HepG2 (cell line): ENCODE results near the gene ALB. TPM values are rescaled to one million over a fixed set of nuclear protein-coding genes. Genes with fewer than 3 reads are reported as not detected.

Experiments
- ATAC-seq: fragments of 200-7000 bp; cut with Tn5 transposase; 3 replicates; pipeline ENCODE4 v1.9.1; 2020; ENCODE audit warnings: mild to moderate bottlenecking, moderate library complexity
- BruUV-seq: library from RNA; stranded (reverse); fragments of 400-500 nt; replicated peaks from 2 replicates; lab custom pipeline; 2021; lab: Mats Ljungman, UMichigan
- CTCF ChIA-PET: fragments of 300-600 bp; formaldehyde crosslinking; extraction: SDS; loops from one replicate; lab custom pipeline; 2021; ENCODE audit warnings: low total read pairs, inconsistent platforms, low intra/inter-chr PET ratio; lab: Yijun Ruan, JAX
- POLR2A ChIA-PET: fragments of 350-600 bp; sonication (Branson Sonifier 250); formaldehyde crosslinking; loops from one replicate; lab custom pipeline; 2020; ENCODE audit warnings: antibody characterized with exemption, inconsistent platforms; lab: Yijun Ruan, JAX
- DNase-seq: peaks from one replicate; pipeline ENCODE4 v3.0.0-alpha.2; 2015; ENCODE audit warnings: low spot score
- FAIRE-seq: peaks from 3 replicates; lab custom pipeline; 2011; peaks lifted over from hg19 to GRCh38; lab: Jason Lieb, UNC
- H2AFZ ChIP-seq: one replicate; pipeline ENCODE4 v1.6.1; 2011; ENCODE audit warnings: low read length, inconsistent platforms
- H3K27ac ChIP-seq: fragments of 300-600 bp; 3 replicates; pipeline ENCODE4 v1.8.0; 2011; ENCODE audit warnings: mixed run types, mild to moderate bottlenecking, mixed read lengths, low read length, inconsistent platforms; ENCODE audit not compliant: insufficient read depth; ENCODE audit errors: extremely low read length
- H3K27me3 ChIP-seq, 2 experiments: fragments of 200-600 bp in 1 of 2; 2 replicates in 1 of 2; 3 replicates in 1 of 2; pipeline versions ENCODE4 v1.6.0 to v1.8.0; 2011; ENCODE audit warnings: low read length in 2 of 2, mild to moderate bottlenecking in 2 of 2, moderate library complexity in 2 of 2, inconsistent platforms in 1 of 2; ENCODE audit not compliant: insufficient read depth in 2 of 2, control insufficient read depth in 1 of 2
- H3K36me3 ChIP-seq, 2 experiments: fragments of 200-600 bp in 1 of 2; replicated peaks in 1 of 2; 2 replicates in 1 of 2; 3 replicates in 1 of 2; pipeline versions ENCODE4 v1.5.1 to v1.8.0; 2011; ENCODE audit warnings: low read length in 2 of 2, inconsistent platforms in 1 of 2; ENCODE audit not compliant: insufficient read depth in 2 of 2, control insufficient read depth in 1 of 2
- H3K4me1 ChIP-seq: 2 replicates; pipeline ENCODE4 v1.5.1; 2012; ENCODE audit warnings: low read length, inconsistent platforms; ENCODE audit not compliant: insufficient read depth
- H3K4me2 ChIP-seq: 2 replicates; pipeline ENCODE4 v1.6.0; 2011; ENCODE audit warnings: low read depth, low read length, inconsistent platforms
- H3K4me3 ChIP-seq, 3 experiments: fragments of 200-600 bp in 1 of 3; sonication (generic), shearing (Covaris generic) in 1 of 3; replicated peaks in 1 of 3; 2 replicates each; pipeline ENCODE4 v1.5.1; 2011 to 2016; ENCODE audit warnings: low read length in 3 of 3, inconsistent platforms in 2 of 3, low read depth in 2 of 3, mild to moderate bottlenecking in 2 of 3, control low read depth in 1 of 3, mixed read lengths in 1 of 3; ENCODE audit not compliant: insufficient read depth in 1 of 3
- H3K79me2 ChIP-seq: one replicate; pipeline ENCODE4 v1.6.1; 2011; ENCODE audit warnings: low read length, inconsistent platforms; ENCODE audit not compliant: insufficient read depth
- H3K9ac ChIP-seq: 2 replicates; pipeline ENCODE4 v1.6.0; 2011; ENCODE audit warnings: mild to moderate bottlenecking, low read depth, low read length, inconsistent platforms; ENCODE audit not compliant: insufficient read depth
- H3K9me3 ChIP-seq: 2 replicates; pipeline ENCODE4 v1.5.1; 2012; ENCODE audit warnings: mild to moderate bottlenecking, low read length
- H4K20me1 ChIP-seq: 2 replicates; pipeline ENCODE4 v1.6.0; 2011; ENCODE audit warnings: inconsistent platforms, mild to moderate bottlenecking, low read length, moderate library complexity; ENCODE audit not compliant: insufficient read depth
- DBP ChIP-seq: sonication (generic); formaldehyde crosslinking; IDR thresholded peaks from 2 replicates; pipeline ENCODE4 v1.4.0; 2020; ENCODE audit warnings: missing genetic modification reagents; ENCODE audit errors: not compliant biosample characterization
- E2F1 ChIP-seq: sonication (generic); formaldehyde crosslinking; IDR thresholded peaks from 2 replicates; pipeline ENCODE4 v1.5.0; 2020; ENCODE audit warnings: missing genetic modification reagents
- GATAD1 ChIP-seq: IDR thresholded peaks from 2 replicates; pipeline ENCODE4 v1.6.1; 2016; ENCODE audit warnings: missing genetic modification reagents, missing compliant biosample characterization
- GTF2F1 ChIP-seq: fragments of 150-350 bp; IDR thresholded peaks from 2 replicates; pipeline ENCODE4 v1.6.1; 2014; ENCODE audit warnings: low read length
- MAFF ChIP-seq: IDR thresholded peaks from 2 replicates; pipeline ENCODE4 v1.6.1; 2011; ENCODE audit warnings: low read depth, low read length, improper control_type of control experiment
- MTA1 ChIP-seq: sonication (generic); formaldehyde crosslinking; IDR thresholded peaks from 2 replicates; pipeline ENCODE4 v1.4.0; 2020; ENCODE audit warnings: missing genetic modification reagents, mild to moderate bottlenecking, borderline replicate concordance
- NFIC ChIP-seq: IDR thresholded peaks from 2 replicates; pipeline ENCODE4 v1.6.1; 2012; ENCODE audit warnings: mild to moderate bottlenecking, low read length, inconsistent platforms
- NFYC ChIP-seq: IDR thresholded peaks from 2 replicates; pipeline ENCODE4 v1.6.1; 2016; ENCODE audit warnings: missing genetic modification reagents, missing compliant biosample characterization
- PHF8 ChIP-seq: sonication (generic); formaldehyde crosslinking; IDR thresholded peaks from 2 replicates; pipeline ENCODE4 v1.5.0; 2020; ENCODE audit warnings: missing genetic modification reagents
- RXRA ChIP-seq: sonication (generic); formaldehyde crosslinking; IDR thresholded peaks from 2 replicates; pipeline ENCODE4 v1.5.1; 2020; ENCODE audit warnings: missing genetic modification reagents
- TGIF2 ChIP-seq: IDR thresholded peaks from 2 replicates; pipeline ENCODE4 v1.6.1; 2016; ENCODE audit warnings: control low read depth, missing compliant biosample characterization
- ZFP62 ChIP-seq: sonication (generic); formaldehyde crosslinking; IDR thresholded peaks from 2 replicates; pipeline ENCODE4 v1.4.0; 2020; ENCODE audit warnings: missing genetic modification reagents
- ZNF253 ChIP-seq: sonication (generic); formaldehyde crosslinking; IDR thresholded peaks from 2 replicates; pipeline ENCODE4 v1.8.0; 2022; ENCODE audit warnings: mild to moderate bottlenecking, missing genetic modification reagents, borderline replicate concordance
- ZNF263 ChIP-seq: sonication (generic); formaldehyde crosslinking; IDR thresholded peaks from 2 replicates; pipeline ENCODE4 v1.4.0; 2020; ENCODE audit warnings: missing genetic modification reagents
- ZNF326 ChIP-seq: sonication (generic); formaldehyde crosslinking; IDR thresholded peaks from 2 replicates; pipeline ENCODE4 v1.4.0; 2020; ENCODE audit warnings: missing genetic modification reagents, borderline replicate concordance
- ZNF646 ChIP-seq: sonication (generic); formaldehyde crosslinking; IDR thresholded peaks from 2 replicates; pipeline ENCODE4 v1.9.0; 2021; ENCODE audit warnings: mild to moderate bottlenecking, missing genetic modification reagents
- WGBS: methylation state at CpG from one replicate; pipeline ENCODE4 v1.1.6; 2017; ENCODE audit warnings: low lambda C conversion rate; 5-methylcytosine and 5-hydroxymethylcytosine counted together
- in situ Hi-C: cut with HindIII; loops from 2 replicates; pipeline ENCODE4 v1.10.0; 2017; ENCODE audit warnings: low pct_unique_long_range_greater_than_20kb; ENCODE audit not compliant: extremely low pct_ligation_motif_present
- intact Hi-C: fragments of 100-400 bp; cut with micrococcal nuclease; formaldehyde crosslinking; loops from one replicate; pipeline ENCODE4 v1.10.0; 2022; ENCODE audit not compliant: unreplicated experiment
- polyA plus RNA-seq, 8 experiments: library from polyadenylated mRNA; depleted of rRNA in 3 of 8; stranded (reverse) in 7 of 8; unstranded in 1 of 8; fragments of >200 nt; fragmentation: Illumina TruSeq in 4 of 8; extraction: Trizol in 4 of 8; gene quantifications; 2 replicates each; pipeline versions ENCODE4 v1.2.1 to v1.2.3, GENCODE V29; 2011 to 2016; ENCODE audit warnings: low read depth in 4 of 8, missing spikeins in 1 of 8, mixed read lengths in 1 of 8; ENCODE audit not compliant: insufficient read depth in 1 of 8
- total RNA-seq, 5 experiments: library from RNA; depleted of rRNA; stranded (reverse); fragments of >200 nt; fragmentation: Illumina TruSeq; extraction: Trizol; gene quantifications; 2 replicates each; pipeline ENCODE4 v1.2.3, GENCODE V29; 2016; ENCODE audit warnings: low read depth in 1 of 5
- TF ChIP-seq, protein P1 (sequence below): sonication (generic); formaldehyde crosslinking; IDR thresholded peaks from 2 replicates; pipeline ENCODE4 v1.5.0; 2020; ENCODE audit warnings: missing genetic modification reagents

Gene ALB
- total and polyA plus RNA-seq, 2 of the 13 experiments (the other 11 are each of a cell fraction or from before 2014, with no cell fraction given) = 22,259 to 22,625 TPM

GRCh38 chr4:73404457-73404856 is 370 bp downstream of the ALB start:
- Histone ChIP-seq H4K20me1 (peaks cover 5% of the 10 kb centered on the region; the same call in 1 of the 2 replicates), H3K4me1 (peaks cover 59% of the 10 kb centered on the region), H3K9me3 (no peaks in the 10 kb centered on the region), H3K79me2 (peaks cover 67% of the 10 kb centered on the region), H3K4me2 (peak overlapping the region; percentile 77), H3K36me3 (peaks cover 3 to 22% of the 10 kb centered on the region in 2 experiments; a peak in 4 of 5 replicates), H3K27ac (peak overlapping the region; percentile 89), H3K9ac (peak overlapping the region; percentile 92), H2AFZ (no peak overlapping the region), H3K27me3 (no peaks in the 10 kb centered on the region), H3K4me3 (peak overlapping the region; percentile 68 to 86 (median 71); a peak in 5 of 6 replicates)
- DNase-seq (no peak), ATAC-seq (no peak), FAIRE-seq (no peak)
- ChIA-PET POLR2A (interaction anchor here (1.0 to 2.5 kb wide), 11 partner anchors 11 to 63 kb away, joined by 3 to 34 read pairs (median 5); no protein-coding TSS in a partner anchor), CTCF (no interaction called here)
- TSS peak; percentile 72 for BruUV-seq
- intact Hi-C loops (no loop called here), in situ Hi-C loops (no loop called here)
- 7% methylated on average over 1 of the region's 1 CpG for WGBS
- TF ChIP-seq, protein P1, sequence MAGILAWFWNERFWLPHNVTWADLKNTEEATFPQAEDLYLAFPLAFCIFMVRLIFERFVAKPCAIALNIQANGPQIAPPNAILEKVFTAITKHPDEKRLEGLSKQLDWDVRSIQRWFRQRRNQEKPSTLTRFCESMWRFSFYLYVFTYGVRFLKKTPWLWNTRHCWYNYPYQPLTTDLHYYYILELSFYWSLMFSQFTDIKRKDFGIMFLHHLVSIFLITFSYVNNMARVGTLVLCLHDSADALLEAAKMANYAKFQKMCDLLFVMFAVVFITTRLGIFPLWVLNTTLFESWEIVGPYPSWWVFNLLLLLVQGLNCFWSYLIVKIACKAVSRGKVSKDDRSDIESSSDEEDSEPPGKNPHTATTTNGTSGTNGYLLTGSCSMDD (CRISPR knock-in tag) = no peak
- no peak for TF ChIP-seq PHF8
- no peak for TF ChIP-seq NFIC
- TF ChIP-seq ZNF253 (CRISPR knock-in tag) = no peak
- no peak for TF ChIP-seq DBP (CRISPR knock-in tag)
- peak; percentile 4; the same call in 1 of the 2 replicates for TF ChIP-seq E2F1 (CRISPR knock-in tag)
- no peak for TF ChIP-seq TGIF2 (CRISPR knock-in tag)
- TF ChIP-seq ZFP62 (CRISPR knock-in tag) = no peak
- no peak for TF ChIP-seq ZNF646 (CRISPR knock-in tag)
- TF ChIP-seq NFYC (CRISPR knock-in tag) = no peak
- 0 out of 2 replicates have a peak, but pooled peaks have one; percentile 2 for TF ChIP-seq GTF2F1
- no peak for TF ChIP-seq ZNF263
- TF ChIP-seq MTA1 (CRISPR knock-in tag) = no peak
- no peak for TF ChIP-seq ZNF326
- no peak for TF ChIP-seq RXRA (CRISPR knock-in tag)
- TF ChIP-seq GATAD1 = 0 out of 2 replicates have a peak, but pooled peaks have one; percentile 2
- no peak for TF ChIP-seq MAFF
